Effector memory CD4-positive, alpha-beta T cell (primary cell): ENCODE results near the gene HKDC1.

ENCODE experiments used
- DNase-seq, 3 donors: peaks; one replicate each; pipeline ENCODE4 v3.0.0-alpha.2; 2020
- H3K27ac ChIP-seq: 2 replicates; pipeline ENCODE4 v1.7.0; 2013; ENCODE audit warnings: mild to moderate bottlenecking, low read length, moderate library complexity; ENCODE audit not compliant: insufficient read depth, poor library complexity, severe bottlenecking
- H3K27me3 ChIP-seq: replicated peaks from 2 replicates; pipeline ENCODE4 v1.7.0; 2013; ENCODE audit warnings: mild to moderate bottlenecking, low read length; ENCODE audit not compliant: insufficient read depth, control insufficient read depth, poor library complexity, severe bottlenecking
- H3K36me3 ChIP-seq: 2 replicates; pipeline ENCODE4 v1.7.0; 2013; ENCODE audit warnings: mild to moderate bottlenecking, low read length, moderate library complexity; ENCODE audit not compliant: control insufficient read depth, insufficient read depth
- H3K4me1 ChIP-seq: 2 replicates; pipeline ENCODE4 v1.7.0; 2013; ENCODE audit warnings: low read length, mild to moderate bottlenecking; ENCODE audit not compliant: control insufficient read depth, insufficient read depth, poor library complexity, severe bottlenecking
- H3K4me3 ChIP-seq: 2 replicates; pipeline ENCODE4 v1.7.0; 2013; ENCODE audit warnings: low read length, low read depth, mild to moderate bottlenecking; ENCODE audit not compliant: insufficient read depth, poor library complexity, severe bottlenecking
- H3K9me3 ChIP-seq: 2 replicates; pipeline ENCODE4 v1.7.0; 2013; ENCODE audit warnings: mild to moderate bottlenecking, low read length, moderate library complexity; ENCODE audit not compliant: control insufficient read depth

Gene HKDC1

DNA sequence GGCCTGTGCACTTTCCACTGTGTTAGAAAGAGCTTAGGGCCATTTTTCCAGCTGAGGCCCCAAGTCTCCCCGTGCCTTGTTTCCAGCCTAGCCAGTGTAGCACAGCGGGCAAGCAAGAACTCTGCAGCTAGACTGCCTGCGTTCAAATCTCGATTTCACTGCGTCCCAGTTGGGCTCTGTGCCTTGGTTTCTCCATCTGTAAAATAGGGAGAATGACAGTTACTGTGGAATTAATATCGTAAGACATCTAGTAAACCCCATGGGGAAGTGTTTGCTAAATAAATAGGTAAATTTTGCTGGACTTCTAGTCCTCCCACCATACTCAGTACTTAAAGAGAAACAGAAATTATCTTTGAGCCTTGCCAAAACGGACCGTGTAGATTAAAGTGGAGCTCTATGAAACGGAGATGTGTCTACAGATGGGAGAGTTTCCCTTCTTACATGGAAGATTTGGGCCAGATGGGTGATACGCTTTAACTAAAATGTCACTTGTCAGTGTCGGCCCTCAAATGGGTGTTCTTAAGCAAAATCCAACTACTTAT lies 3.5 kb upstream of the HKDC1 start:
- Histone ChIP-seq H3K9me3 (no peaks in the 10 kb centered on the region), H3K27me3 (no peaks in the 10 kb centered on the region), H3K4me3 (no peak overlapping the region), H3K36me3 (no peaks in the 10 kb centered on the region), H3K4me1 (peaks cover 9% of the 10 kb centered on the region), H3K27ac (no peak overlapping the region)
- no peak for DNase-seq

DNA sequence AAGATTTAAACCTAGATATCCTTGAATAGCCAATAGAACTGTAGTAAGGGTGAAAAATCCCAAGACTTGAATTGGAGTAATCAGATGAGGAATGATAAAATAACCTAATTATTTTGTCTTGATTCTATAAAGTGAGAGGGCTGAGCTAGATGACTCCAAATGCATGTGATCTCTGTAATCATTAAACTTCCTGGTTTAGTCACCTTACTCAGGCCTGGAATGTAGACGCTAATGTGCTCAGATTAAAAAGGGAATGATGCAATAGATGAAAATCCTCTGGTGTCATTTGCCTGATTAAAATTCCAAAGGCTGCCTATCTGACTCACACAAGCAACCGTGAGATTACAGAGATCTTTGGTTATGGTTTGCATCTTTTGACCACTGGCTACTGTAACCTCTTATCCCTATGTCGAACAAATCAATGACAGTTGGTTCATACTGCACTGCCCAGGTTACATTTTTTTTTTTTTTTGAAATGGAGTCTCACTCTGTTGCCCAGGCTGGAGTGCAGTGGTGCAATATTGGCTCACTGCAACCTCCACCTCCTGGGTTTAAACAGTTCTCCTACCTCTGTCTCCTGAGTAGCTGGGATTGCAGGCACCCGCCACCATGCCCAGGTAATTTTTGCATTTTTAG lies 2.9 kb upstream of the HKDC1 start:
- H3K4me3 ChIP-seq: no peak overlapping the region
- no peaks in the 10 kb centered on the region for H3K36me3 ChIP-seq
- no peak for DNase-seq
- no peaks in the 10 kb centered on the region for H3K9me3 ChIP-seq
- no peaks in the 10 kb centered on the region for H3K27me3 ChIP-seq
- H3K27ac ChIP-seq: no peak overlapping the region
- H3K4me1 ChIP-seq: peaks cover 14% of the 10 kb centered on the region

GRCh38 chr10:69218831-69219230 lies 1.3 kb upstream of the HKDC1 start:
- no peak overlapping the region for H3K27ac ChIP-seq
- no peaks in the 10 kb centered on the region for H3K36me3 ChIP-seq
- peaks cover 19% of the 10 kb centered on the region for H3K4me1 ChIP-seq
- no peak for DNase-seq
- H3K9me3 ChIP-seq: no peaks in the 10 kb centered on the region
- H3K27me3 ChIP-seq: no peaks in the 10 kb centered on the region
- no peak overlapping the region for H3K4me3 ChIP-seq

DNA sequence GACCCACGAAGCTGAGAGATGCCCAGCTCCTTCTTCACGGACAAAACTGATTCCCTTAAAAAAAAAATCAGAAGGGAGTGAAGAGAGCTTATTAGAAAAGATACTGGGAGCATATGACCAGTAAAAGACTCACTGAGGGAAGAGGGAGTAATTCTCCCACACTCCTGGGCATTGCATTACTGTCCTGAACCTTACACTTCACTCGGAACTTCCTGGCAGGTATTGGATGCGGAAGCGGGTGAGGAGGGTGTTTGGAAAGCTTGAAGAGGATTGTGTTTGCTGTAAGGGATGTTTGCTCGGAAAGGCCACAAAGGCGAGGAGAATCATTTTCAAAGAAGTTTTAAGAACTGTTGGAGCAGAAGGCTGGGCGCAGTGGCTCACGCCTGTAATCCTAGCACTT lies 375 bp downstream of the HKDC1 start:
- DNase-seq: no peak
- no peak overlapping the region for H3K27ac ChIP-seq
- H3K9me3 ChIP-seq: no peaks in the 10 kb centered on the region
- H3K27me3 ChIP-seq: no peaks in the 10 kb centered on the region
- no peak overlapping the region for H3K4me3 ChIP-seq
- no peaks in the 10 kb centered on the region for H3K36me3 ChIP-seq
- peaks cover 29% of the 10 kb centered on the region for H3K4me1 ChIP-seq

GRCh38 chr10:69222157-69223027 lies 2.3 kb downstream of the HKDC1 start:
- Histone ChIP-seq H3K27me3 (no peaks in the 10 kb centered on the region), H3K36me3 (no peaks in the 10 kb centered on the region), H3K4me3 (peak overlapping the region; percentile 36), H3K9me3 (no peaks in the 10 kb centered on the region), H3K4me1 (peaks cover 32% of the 10 kb centered on the region), H3K27ac (peak overlapping the region; percentile 45)
- peak; percentile 37 to 45 (median 38) for DNase-seq

DNA sequence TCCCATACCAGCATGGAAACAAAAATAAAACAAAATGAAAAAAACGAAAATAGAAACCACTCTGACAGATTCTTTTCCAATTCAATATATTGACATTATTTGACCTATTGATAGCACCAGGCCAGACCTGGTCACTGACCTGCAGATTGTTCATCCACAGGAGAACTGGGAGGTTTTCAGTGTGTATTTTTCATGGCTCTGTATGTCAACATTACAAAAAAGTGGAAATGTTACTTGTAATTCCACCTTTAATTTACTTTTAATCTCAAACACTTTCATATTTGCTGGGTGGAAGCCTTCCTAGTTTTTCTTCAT lies 2.9 kb downstream of the HKDC1 start:
- H3K27ac ChIP-seq: peak overlapping the region; percentile 45
- no peaks in the 10 kb centered on the region for H3K36me3 ChIP-seq
- H3K4me3 ChIP-seq: no peak overlapping the region

DNA sequence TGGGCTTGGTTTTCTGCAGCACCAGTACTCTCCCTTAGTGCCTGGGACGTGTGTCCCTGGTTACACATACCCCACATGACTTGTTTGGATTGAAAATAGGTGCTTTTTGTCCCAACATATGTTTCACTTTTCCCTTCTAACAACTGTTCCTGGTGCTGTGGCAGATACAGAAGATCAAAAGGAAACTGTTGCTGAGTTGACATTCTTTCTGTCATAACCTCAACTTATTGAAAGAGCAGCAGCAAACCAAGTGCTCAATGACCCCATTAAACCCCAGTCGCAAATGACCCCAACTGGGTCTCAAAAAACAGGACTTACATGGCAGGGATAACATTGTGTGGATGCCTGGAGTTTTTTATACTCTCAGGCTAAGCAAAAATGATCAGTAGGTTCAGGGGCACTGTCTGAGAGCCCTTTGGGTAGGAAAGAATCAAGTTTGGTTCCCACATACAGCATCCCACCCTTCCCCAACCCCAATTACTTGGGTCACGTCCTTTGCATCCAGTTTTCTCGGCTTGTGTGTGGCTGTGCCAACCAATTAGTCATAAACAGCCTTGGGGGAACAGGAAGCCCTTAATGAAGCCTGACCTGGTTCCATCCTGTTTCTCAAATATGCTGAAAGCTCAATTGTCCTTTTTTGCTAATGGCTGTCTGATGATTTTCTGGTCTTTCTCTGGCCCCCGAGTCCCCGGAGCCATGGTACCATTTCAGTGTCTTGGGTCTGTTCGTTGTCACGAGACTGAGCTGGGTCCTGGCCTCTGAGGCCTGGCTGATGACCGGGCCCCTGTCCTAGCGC lies 4.9 kb downstream of the HKDC1 start:
- peaks cover 59% of the 10 kb centered on the region for H3K4me1 ChIP-seq
- H3K27ac ChIP-seq: no peak overlapping the region
- H3K36me3 ChIP-seq: no peaks in the 10 kb centered on the region
- no peak for DNase-seq
- no peaks in the 10 kb centered on the region for H3K27me3 ChIP-seq
- no peak overlapping the region for H3K4me3 ChIP-seq
- no peaks in the 10 kb centered on the region for H3K9me3 ChIP-seq

More for the DNA sequence above, 2.9 kb downstream of the HKDC1 start:
- no peak for DNase-seq
- no peaks in the 10 kb centered on the region for H3K27me3 ChIP-seq
- H3K4me1 ChIP-seq: peaks cover 38% of the 10 kb centered on the region
- no peaks in the 10 kb centered on the region for H3K9me3 ChIP-seq

GRCh38 chr10:69225681-69226080 lies 5.5 kb downstream of the HKDC1 start:
- Histone ChIP-seq H3K27ac (no peak overlapping the region), H3K4me3 (no peak overlapping the region), H3K9me3 (no peaks in the 10 kb centered on the region), H3K27me3 (no peaks in the 10 kb centered on the region), H3K4me1 (peaks cover 59% of the 10 kb centered on the region), H3K36me3 (no peaks in the 10 kb centered on the region)
- no peak for DNase-seq

DNA sequence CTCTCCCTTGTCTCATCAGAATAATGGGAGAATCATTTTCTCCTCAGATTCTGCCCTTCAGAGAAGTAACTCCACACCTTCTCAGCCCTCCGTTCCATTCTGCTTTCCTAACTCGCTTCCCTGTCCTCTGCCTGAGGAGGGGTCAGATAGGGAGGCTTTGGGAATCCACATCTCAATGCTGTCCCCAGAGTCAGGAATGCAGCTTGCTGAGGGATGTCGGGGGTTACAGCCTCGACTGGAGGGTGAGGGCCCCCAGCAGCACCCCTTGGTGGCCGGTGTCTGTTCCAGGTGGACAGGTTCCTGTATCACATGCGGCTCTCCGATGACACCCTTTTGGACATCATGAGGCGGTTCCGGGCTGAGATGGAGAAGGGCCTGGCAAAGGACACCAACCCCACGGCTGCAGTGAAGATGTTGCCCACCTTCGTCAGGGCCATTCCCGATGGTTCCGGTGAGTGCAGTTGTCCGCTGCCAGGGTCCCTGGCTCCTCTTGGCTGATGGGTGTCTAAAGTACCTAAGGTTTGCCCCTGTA lies 6.9 kb downstream of the HKDC1 start:
- no peak for DNase-seq
- Histone ChIP-seq H3K27me3 (no peaks in the 10 kb centered on the region), H3K36me3 (no peaks in the 10 kb centered on the region), H3K9me3 (no peaks in the 10 kb centered on the region), H3K4me3 (no peak overlapping the region), H3K4me1 (peaks cover 53% of the 10 kb centered on the region), H3K27ac (no peak overlapping the region)
